ENCODE measurements around the gene RXRG.

DNA sequence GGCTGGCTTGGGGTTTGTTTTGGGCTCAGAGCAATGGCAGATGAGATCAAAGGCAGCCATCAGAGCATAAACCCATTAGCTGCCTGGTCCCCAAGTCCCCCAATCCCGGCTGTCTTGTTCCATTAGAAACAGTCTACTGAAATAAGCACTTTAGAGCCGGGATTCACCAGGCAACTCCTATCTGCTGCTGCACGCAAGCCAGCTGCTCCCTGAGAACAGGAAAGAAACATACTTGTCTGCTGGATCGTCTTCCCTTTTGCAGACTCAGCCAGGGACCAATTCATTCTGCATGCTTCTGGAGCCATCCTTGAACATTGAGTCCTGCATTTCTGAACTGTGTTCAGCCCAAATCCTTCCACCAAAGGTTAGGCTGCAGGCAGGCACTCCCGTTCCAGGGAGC is 21.8 kb downstream of the RXRG start:
- TF ChIP-seq FOSL2 (IDR thresholded peaks at IDR 0.05; ENCODE audit: borderline replicate concordance, low read depth): no peak
- no peak for TF ChIP-seq FOXM1 (IDR thresholded peaks at IDR 0.05; ENCODE audit: low read depth)
- TF ChIP-seq, protein P1, sequence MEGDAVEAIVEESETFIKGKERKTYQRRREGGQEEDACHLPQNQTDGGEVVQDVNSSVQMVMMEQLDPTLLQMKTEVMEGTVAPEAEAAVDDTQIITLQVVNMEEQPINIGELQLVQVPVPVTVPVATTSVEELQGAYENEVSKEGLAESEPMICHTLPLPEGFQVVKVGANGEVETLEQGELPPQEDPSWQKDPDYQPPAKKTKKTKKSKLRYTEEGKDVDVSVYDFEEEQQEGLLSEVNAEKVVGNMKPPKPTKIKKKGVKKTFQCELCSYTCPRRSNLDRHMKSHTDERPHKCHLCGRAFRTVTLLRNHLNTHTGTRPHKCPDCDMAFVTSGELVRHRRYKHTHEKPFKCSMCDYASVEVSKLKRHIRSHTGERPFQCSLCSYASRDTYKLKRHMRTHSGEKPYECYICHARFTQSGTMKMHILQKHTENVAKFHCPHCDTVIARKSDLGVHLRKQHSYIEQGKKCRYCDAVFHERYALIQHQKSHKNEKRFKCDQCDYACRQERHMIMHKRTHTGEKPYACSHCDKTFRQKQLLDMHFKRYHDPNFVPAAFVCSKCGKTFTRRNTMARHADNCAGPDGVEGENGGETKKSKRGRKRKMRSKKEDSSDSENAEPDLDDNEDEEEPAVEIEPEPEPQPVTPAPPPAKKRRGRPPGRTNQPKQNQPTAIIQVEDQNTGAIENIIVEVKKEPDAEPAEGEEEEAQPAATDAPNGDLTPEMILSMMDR (IDR thresholded peaks at IDR 0.05): no peak
- TF ChIP-seq EP300 (IDR thresholded peaks at IDR 0.05; ENCODE audit: borderline replicate concordance in 1 of 2, low read depth in 1 of 2, low read length in 1 of 2): no peak
- TF ChIP-seq, protein P2, sequence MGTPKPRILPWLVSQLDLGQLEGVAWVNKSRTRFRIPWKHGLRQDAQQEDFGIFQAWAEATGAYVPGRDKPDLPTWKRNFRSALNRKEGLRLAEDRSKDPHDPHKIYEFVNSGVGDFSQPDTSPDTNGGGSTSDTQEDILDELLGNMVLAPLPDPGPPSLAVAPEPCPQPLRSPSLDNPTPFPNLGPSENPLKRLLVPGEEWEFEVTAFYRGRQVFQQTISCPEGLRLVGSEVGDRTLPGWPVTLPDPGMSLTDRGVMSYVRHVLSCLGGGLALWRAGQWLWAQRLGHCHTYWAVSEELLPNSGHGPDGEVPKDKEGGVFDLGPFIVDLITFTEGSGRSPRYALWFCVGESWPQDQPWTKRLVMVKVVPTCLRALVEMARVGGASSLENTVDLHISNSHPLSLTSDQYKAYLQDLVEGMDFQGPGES (IDR thresholded peaks at IDR 0.05; ENCODE audit: low read depth, low read length): no peak
- TF ChIP-seq POLR2AphosphoS5 (IDR thresholded peaks at IDR 0.05; ENCODE audit: low read depth, low read length): no peak
- TF ChIP-seq, protein P3, sequence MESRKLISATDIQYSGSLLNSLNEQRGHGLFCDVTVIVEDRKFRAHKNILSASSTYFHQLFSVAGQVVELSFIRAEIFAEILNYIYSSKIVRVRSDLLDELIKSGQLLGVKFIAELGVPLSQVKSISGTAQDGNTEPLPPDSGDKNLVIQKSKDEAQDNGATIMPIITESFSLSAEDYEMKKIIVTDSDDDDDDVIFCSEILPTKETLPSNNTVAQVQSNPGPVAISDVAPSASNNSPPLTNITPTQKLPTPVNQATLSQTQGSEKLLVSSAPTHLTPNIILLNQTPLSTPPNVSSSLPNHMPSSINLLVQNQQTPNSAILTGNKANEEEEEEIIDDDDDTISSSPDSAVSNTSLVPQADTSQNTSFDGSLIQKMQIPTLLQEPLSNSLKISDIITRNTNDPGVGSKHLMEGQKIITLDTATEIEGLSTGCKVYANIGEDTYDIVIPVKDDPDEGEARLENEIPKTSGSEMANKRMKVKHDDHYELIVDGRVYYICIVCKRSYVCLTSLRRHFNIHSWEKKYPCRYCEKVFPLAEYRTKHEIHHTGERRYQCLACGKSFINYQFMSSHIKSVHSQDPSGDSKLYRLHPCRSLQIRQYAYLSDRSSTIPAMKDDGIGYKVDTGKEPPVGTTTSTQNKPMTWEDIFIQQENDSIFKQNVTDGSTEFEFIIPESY (IDR thresholded peaks at IDR 0.05; ENCODE audit: borderline replicate concordance, low read depth): no peak
- TF ChIP-seq TAF1 (IDR thresholded peaks at IDR 0.05; ENCODE audit: borderline replicate concordance, low read depth, low read length): no peak
